NCI-H1092 (cell line): ENCODE measurements around the gene ARL13B.
"Not testable (repeated sequence)": the region's sequence is repeated elsewhere in the genome, so short reads cannot be mapped to it uniquely, and the experiment has no call there.

ENCODE experiments used
- DNase-seq: peaks from one replicate; lab custom pipeline; 2025; lab: John Stamatoyannopoulos, UW

The ARL13B gene

DNA sequence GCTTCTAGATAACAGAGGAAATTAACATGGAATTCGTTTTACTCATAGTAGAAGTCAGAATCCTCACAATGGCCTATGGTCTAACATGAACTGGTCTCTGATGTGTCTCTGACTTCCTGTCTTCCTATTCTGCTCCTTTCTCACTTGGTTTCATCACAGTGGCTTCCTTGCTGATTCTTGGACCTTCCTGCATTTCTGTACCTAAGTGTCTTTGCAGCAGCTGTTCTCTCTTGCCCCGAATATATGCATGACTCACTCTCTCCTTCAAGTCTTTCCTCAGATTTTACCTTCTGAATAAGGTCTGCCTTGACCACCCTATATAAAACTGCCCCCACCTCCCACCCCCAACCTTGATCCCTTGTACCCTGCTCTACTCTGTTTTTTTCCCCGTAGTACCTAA lies 14.1 kb downstream of the ARL13B start:
- DNase-seq = no peak

DNA sequence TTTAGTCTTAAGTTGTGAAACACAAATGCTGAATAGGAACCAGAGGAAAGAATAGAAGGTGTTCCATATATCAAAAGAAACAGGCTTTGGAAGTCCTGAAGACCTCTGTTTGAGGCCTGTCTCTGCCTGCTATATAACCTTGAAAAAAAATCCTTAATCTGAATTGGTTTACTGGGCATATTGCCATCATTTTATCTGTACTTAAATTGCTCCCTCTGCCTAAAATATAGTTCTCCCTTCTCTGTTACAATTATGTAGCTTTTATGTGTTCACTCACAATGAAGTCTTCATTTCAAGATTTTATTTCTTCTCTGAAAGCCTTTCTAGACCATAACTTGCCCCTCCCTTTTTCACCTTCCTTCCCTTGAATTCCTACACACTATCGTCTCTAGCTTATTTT lies 21.2 kb downstream of the ARL13B start:
- no peak for DNase-seq

- no peak for DNase-seq
These were observed 22.0 kb downstream of the ARL13B start for GRCh38 chr3:94001827-94002495.

DNA sequence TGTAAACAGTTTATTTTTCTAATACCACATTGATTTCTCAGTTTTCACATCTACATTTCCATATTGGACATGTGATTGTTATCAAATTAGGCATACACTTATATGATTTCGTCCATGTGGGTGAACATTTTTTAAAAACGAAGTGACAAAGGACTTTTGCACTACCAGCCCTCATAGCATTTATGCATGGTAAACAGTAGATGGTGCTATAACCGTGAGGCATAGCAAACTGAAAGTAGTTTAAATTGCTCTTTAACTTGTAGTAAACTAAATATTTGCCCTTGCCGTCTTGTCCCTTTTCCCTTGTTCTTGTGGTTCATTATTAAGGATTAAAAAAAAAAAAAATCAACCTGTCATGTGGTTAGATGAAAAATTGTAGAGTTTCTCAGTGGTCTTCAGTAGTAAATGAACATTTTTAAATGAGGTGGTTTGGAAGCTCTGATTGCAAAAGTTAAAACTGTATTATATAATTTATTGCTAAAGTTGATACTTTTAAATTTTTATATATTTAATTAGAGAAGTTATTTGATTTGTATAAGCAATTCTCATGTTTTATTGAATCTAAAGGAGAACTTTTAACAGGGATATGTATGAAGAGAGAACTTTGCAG lies 24.5 kb downstream of the ARL13B start:
- no peak for DNase-seq

GRCh38 chr3:94008253-94008652 lies 28.3 kb downstream of the ARL13B start:
- no peak for DNase-seq

- no peak for DNase-seq
These were observed 29.7 kb downstream of the ARL13B start for GRCh38 chr3:94009608-94010007.

- DNase-seq = no peak
These were observed 31.3 kb downstream of the ARL13B start for GRCh38 chr3:94011233-94011711.

GRCh38 chr3:94012185-94012584 lies 32.2 kb downstream of the ARL13B start:
- no peak for DNase-seq

DNA sequence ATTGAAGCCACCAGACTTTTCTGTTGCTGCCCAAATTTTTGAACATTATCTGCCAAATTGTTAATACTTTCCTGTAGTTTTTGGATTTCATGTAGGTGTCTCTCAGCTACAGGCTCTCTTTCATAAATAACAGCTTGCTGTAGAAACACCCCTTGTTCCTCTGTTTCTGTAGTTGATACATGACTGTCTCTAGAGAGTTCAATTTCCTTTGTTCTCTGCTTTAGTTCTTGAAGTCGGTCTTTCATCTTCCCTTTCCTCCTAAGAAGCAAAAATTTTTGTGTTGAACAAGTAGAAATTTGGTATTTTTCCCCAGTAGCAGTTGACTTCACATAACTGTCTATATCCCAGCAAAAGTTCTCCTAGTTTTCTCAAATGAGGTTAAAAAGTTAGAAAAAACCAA lies 35.1 kb downstream of the ARL13B start:
- DNase-seq = no peak

DNA sequence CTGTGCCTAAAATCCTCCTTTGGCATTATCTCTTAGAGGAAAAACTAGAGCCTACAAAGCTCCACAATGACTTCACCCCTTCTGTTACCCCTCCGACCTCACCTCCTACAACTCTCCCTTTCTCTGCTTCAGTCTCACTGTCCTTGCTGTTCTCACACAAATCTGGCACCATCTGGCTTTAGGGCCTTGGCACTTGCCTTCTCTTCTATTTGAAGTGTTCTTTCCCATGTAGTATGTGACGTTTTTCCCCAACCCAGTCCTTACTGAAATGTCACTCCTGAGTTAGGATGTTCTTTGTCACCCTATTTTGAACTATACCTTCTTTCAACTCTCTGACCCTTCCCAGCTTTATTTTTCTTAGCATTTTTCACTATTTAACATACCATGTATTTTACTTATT lies 39.7 kb downstream of the ARL13B start:
- DNase-seq = no peak

- DNase-seq = no peak
These were observed 40.3 kb downstream of the ARL13B start for GRCh38 chr3:94020293-94020692.

- no peak for DNase-seq
These were observed 44.4 kb downstream of the ARL13B start for GRCh38 chr3:94024385-94024784.

GRCh38 chr3:94026623-94027022 lies 46.7 kb downstream of the ARL13B start:
- DNase-seq = no peak

DNA sequence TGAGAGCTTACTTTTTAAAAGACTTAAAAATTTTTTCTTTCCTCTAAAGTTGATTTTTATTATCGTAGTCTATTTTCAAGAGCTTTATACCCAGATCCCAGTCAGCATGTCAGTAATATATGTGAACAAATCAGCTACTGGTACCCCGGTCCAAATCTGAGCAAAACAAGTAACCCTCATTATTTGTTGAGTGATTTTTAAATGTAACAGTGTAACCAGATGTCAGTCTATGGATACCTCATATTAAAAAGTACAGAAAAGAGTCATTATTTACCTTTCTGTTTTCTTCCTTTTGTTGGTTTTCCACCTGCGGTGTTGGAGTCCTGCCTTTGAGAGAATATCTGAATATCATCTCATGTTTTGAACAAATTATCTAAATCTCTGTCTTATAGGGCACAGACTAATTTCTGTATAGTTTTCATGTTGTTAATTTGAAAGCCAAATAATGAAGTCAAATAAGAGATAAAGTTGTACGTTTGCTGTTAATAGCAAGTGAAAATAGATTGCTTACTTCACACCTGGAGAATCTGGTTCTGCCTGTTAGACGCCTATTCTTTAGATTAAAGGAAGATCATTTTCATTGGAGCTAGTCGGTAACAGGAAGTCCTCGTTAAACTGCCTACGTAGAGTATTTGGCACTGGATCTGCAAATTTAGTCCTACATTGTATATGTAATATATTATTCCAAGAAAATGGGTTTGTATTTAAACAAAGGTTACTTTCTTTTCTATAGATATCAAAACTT lies 48.3 kb downstream of the ARL13B start, which contains the start of gene STX19:
Gene STX19 (minus strand): TSS at position 505 of the 745 bp plus-strand sequence. CDS start 13,328 bp downstream, outside the sequence.
- no peak for DNase-seq

GRCh38 chr3:94036909-94037507 lies 57.1 kb downstream of the ARL13B start:
- no peak for DNase-seq

DNA sequence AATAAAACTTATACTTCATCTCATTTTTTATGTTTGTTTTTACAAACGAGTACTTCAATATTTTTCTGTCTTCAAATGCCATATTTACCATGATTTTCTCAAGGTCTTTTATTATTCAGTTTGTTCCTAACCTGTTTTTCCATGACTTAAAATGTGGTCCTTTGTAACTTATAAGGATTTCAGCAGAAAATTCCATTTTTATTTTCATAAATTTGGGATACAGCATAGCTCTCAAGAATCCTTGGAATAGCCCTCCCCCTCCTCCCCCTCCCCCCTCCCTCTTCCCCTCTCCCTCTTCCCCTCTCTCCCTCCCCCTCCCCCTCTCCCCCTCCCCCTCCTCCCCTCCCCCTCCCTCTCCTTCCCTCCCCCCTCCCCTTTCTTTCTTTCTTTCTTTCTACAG lies 63.3 kb downstream of the ARL13B start:
- DNase-seq = no peak

GRCh38 chr3:94044100-94044936 lies 64.4 kb downstream of the ARL13B start:
- DNase-seq = not testable (repeated sequence)

DNA sequence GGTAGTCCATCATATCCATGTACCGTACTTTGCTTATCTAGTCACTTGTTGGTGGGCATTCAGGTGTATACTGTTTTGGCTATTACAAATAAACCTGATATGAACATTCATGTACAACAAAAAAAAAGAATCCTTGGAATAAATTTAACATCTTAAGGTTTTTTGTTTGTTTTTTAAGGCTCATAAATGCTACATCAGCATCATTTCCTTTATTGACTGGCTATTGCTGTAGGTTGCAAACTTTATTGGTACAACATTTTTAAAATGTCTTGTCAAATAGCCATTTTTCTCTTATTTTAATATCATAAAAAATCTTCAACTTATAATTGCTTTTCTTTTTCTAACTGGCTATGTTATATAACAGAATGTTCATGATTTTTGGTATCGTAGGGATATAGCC lies 66.6 kb downstream of the ARL13B start:
- DNase-seq = no peak

DNA sequence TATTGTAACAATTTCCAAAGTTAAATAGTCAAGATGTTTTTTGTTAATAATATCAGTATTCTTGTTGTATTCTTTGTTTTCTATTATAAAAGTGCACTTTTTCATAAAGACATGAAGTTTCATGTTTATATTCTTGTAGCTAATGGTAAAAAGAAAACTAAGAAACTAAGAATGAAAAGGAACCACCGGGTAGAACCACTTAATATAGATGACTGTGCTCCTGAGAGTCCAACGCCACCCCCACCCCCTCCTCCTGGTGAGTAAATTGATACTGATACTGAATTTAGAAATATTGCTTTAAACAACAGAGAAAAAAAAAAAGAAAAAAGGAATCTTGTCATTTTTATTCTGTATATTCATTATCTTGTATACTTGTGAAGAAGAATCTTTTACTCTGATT lies 69.3 kb downstream of the ARL13B start:
- DNase-seq = no peak

- DNase-seq = no peak
These were observed 70.6 kb downstream of the ARL13B start for GRCh38 chr3:94050546-94050945.

- no peak for DNase-seq
These were observed 81.3 kb downstream of the ARL13B start for GRCh38 chr3:94061297-94061696.
